WERI-Rb-1 (cell line): ENCODE measurements around the gene ZCCHC24.

Experiments used
- DNase-seq: peaks from one replicate; pipeline ENCODE4 v3.0.0-alpha.2; 2020
- H3K27ac ChIP-seq: fragments of 250-450 bp; sonication (Bioruptor Pico); 2 replicates; pipeline ENCODE4 v1.5.1; 2020; ENCODE audit warnings: mild to moderate bottlenecking, moderate library complexity
- H3K27me3 ChIP-seq: fragments of 250-450 bp; sonication (Bioruptor Pico); 2 replicates; pipeline ENCODE4 v1.5.1; 2021; ENCODE audit warnings: mild to moderate bottlenecking, low read depth, moderate library complexity; ENCODE audit not compliant: insufficient read depth, severe bottlenecking
- H3K36me3 ChIP-seq: fragments of 250-450 bp; sonication (Bioruptor Pico); 2 replicates; pipeline ENCODE4 v1.5.1; 2020; ENCODE audit warnings: mild to moderate bottlenecking, moderate library complexity
- H3K4me3 ChIP-seq: 2 replicates; pipeline ENCODE4 v1.5.1; 2011; ENCODE audit warnings: low read depth, mild to moderate bottlenecking, control low read depth, low read length
- H3K9me3 ChIP-seq: fragments of 250-450 bp; sonication (Bioruptor Pico); 2 replicates; pipeline ENCODE4 v1.5.1; 2021; ENCODE audit warnings: mild to moderate bottlenecking, moderate library complexity; ENCODE audit not compliant: severe bottlenecking
- CTCF ChIP-seq: IDR thresholded peaks from 2 replicates; pipeline ENCODE4 v1.5.1; 2011; ENCODE audit warnings: low read depth, mild to moderate bottlenecking, control low read depth, inconsistent platforms, low read length

The ZCCHC24 gene

GRCh38 chr10:79346388-79347225 lies 98.8 kb downstream of the ZCCHC24 start:
- DNase-seq: peak; percentile 75
- Histone ChIP-seq H3K36me3 (peaks cover 34% of the 10 kb centered on the region), H3K27me3 (no peaks in the 10 kb centered on the region), H3K4me3 (peak overlapping the region; percentile 93), H3K27ac (peak overlapping the region; percentile 95), H3K9me3 (no peaks in the 10 kb centered on the region)
- TF ChIP-seq CTCF: no peak

- H3K27me3 ChIP-seq: no peaks in the 10 kb centered on the region
- TF ChIP-seq CTCF: no peak
- H3K4me3 ChIP-seq: no peak overlapping the region
- H3K27ac ChIP-seq: peak overlapping the region; percentile 95
- H3K36me3 ChIP-seq: peaks cover 29% of the 10 kb centered on the region
- DNase-seq: no peak
- no peaks in the 10 kb centered on the region for H3K9me3 ChIP-seq
Measured at GRCh38 chr10:79346012-79346340, 99.4 kb downstream of the ZCCHC24 start.

- Histone ChIP-seq H3K27me3 (no peaks in the 10 kb centered on the region), H3K9me3 (no peaks in the 10 kb centered on the region), H3K36me3 (peaks cover 24% of the 10 kb centered on the region), H3K4me3 (no peak overlapping the region), H3K27ac (peak overlapping the region; percentile 95)
- TF ChIP-seq CTCF: no peak
- DNase-seq: no peak
Measured at GRCh38 chr10:79345241-79346011, 100.0 kb downstream of the ZCCHC24 start.

GRCh38 chr10:79344502-79345195 lies 100.8 kb downstream of the ZCCHC24 start:
- TF ChIP-seq CTCF: no peak
- H3K36me3 ChIP-seq: peaks cover 16% of the 10 kb centered on the region
- no peaks in the 10 kb centered on the region for H3K9me3 ChIP-seq
- H3K4me3 ChIP-seq: no peak overlapping the region
- H3K27me3 ChIP-seq: no peaks in the 10 kb centered on the region
- DNase-seq: no peak
- peak overlapping the region; percentile 23 for H3K27ac ChIP-seq

- no peaks in the 10 kb centered on the region for H3K9me3 ChIP-seq
- H3K36me3 ChIP-seq: no peaks in the 10 kb centered on the region; the same call in 1 of the 2 replicates
- TF ChIP-seq CTCF: no peak
- peak overlapping the region; percentile 75 for H3K27ac ChIP-seq
- no peaks in the 10 kb centered on the region for H3K27me3 ChIP-seq
- no peak for DNase-seq
- H3K4me3 ChIP-seq: no peak overlapping the region
Measured at GRCh38 chr10:79342811-79343561, 102.4 kb downstream of the ZCCHC24 start.
